Stimulated activated CD8-positive, alpha-beta memory T cell treated with anti-CD3 and anti-CD28 coated beads, Interleukin-4, amount 100 ng/mL, for 4 hours (primary cell): ENCODE measurements around the gene ARHGEF10L.

Experiments
- DNase-seq, 2 donors: peaks; one replicate each; pipeline ENCODE4 v3.0.0-alpha.2; 2020; ENCODE audit warnings: low read depth in 2 of 2, low spot score in 1 of 2

ARHGEF10L gene

DNA sequence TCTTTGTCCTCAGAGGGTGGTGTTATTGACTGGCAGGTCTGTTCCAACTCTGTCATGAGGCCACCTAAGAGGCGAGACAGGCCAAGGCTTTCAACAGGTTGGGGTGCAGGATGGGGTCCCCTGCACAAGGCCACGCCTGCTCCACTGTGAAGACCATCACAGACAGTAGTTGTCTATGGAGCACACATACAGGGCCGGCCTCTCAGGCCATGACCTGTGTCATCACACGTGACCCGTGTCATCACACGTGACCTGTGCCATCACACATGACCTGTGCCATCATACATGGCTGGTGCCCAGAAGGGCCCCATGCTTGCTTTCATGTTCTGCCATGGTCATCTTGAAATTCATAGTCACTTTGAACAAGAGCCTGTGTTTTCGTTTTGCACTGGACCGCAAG lies 91.9 kb downstream of the ARHGEF10L start:
- DNase-seq, result no peak

DNA sequence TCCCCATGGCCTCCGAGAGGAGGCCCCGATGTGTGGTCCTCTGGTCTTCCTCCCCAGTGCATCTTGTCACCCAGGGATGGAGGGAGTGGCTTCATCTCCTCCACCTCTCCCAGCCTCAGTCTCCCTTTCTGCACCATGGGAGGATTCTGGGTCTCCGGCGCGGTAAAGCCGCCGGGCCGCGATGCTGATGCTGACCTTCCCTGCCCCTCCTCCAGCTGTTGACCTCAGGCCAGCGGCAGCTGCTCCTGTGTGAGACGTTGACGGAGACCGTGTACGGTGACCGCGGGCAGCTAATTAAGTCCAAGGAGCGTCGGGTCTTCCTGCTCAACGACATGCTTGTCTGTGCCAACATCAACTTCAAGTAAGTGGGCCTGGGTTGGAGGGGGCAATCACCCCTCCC lies 92.6 kb downstream of the ARHGEF10L start:
- no peak for DNase-seq

DNA sequence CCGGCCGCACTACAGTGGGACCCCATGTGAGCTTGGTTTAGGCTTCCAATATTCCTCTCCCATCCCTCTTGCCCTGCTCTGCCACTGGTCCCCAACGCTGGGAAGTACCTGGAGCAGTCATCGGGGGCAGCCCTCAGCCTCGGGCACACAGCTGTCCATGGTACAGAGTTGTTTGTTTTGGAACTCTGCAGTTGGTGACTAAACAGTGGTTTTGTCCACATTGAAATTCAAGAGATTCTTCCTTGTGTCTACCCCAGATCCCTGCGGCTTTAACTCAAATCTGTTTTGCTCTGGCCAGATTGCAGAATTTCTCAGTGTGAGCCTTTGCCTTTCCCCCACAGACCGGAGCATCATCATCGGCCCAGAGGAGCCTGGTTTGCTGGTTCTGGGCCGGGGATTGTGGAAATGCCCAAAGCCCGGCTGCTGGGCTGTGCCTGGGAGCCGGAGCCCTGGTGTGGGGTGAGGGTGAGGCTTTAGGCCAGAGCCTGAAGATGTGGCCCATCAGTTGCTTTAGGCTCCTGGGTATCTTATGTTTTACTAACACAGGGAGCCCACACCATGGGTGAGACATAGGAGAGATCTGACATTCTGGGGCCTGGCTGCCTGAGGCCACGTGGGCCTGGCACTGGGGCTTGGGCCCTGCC lies 93.2 kb downstream of the ARHGEF10L start:
- DNase-seq, result no peak

DNA sequence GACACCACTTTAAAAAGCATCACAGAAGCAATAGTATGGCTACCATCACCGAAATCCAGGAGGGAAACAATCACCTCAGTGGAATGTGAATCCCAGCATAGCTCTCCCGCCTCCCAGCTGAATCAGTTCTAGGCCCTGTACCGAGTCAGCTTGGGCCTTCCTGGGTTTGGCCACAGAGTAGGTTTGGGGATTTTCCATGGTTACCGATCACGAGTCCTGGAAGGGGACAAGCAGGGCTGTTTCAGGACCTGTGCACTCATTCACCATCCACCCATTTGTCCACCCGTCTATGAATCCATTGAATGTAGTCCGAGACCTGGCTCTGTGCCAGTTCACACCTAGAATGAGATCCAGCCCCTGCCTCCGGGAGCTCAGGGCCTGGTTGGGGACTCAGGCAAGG lies 94.2 kb downstream of the ARHGEF10L start:
- no peak for DNase-seq

DNA sequence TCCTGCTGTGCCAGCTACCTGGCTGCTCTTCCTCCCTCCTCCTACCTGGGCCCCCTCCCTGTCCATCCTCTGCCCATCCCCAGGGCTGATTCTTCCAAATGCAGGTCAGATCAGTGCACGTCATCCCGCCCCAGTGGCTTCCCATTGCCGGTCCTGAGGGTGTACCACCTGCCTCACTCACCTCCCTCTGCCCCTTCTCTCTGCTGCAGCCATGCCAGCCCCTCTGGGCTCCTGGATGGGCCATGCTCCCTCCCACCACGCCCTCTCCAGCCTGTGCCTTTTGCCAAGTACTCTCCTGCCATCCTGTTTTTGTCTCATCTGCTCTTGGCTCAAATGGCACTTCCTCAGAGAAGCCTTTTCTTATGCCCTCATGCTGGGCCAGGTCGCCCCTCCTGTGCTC lies 95.8 kb downstream of the ARHGEF10L start:
- no peak for DNase-seq

DNA sequence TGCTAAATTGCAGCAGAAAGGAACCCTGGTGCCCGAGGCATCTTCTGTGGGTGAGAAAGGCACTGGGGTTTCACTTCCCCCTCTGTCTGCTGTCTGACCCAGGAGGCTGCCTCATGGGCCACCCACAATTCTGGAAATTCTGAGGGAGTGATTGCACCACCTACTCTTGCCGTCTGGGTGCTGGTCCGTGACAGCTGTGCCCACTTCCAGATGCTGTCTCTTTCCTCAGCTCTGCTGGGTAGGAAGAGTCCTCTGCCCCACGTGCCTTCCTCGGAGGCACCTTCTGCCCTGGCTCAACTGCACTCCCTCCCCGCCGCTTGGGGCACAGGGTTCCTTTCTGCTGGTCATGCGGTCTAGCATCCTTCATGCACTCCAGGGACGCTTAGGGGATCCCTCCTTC lies 96.3 kb downstream of the ARHGEF10L start:
- DNase-seq, result no peak

DNA sequence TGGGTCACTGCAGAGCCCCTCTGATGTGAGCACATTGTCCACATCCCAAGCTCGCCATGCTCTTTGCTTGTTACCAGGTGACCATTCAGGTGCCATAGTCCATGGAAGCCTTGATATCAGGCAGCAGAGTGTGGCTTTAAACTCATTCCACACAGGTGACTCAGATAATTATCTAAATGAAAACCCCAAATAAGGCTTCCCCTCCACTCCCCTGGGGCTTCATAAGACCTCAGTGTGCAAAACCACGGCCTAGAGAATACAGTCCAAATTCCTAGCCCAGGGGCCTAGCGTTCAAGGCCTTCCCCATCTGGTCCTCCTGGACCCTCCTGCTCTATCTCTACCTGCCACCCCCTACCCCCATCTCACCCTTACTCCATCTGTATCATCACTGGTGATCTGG lies 97.1 kb downstream of the ARHGEF10L start:
- no peak for DNase-seq

DNA sequence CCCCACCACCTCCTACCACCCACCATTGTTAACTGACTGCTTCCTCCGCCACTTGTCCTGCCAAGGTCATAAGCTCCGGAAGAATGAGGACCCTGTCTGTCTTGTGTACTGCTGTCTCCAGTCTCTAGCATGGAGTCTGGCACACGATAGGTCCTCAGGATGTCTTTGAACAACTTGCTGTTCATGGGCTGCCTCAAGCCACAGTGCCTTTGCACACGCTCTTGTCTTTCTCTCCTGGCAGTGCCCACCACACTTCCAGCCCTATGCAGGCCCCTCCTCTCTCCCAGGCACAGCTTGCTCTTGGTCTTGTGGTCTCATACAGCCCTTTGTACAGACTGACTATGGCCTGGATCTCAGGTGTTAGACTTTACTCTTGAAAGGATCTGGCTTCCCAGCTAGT lies 97.6 kb downstream of the ARHGEF10L start:
- no peak for DNase-seq

DNA sequence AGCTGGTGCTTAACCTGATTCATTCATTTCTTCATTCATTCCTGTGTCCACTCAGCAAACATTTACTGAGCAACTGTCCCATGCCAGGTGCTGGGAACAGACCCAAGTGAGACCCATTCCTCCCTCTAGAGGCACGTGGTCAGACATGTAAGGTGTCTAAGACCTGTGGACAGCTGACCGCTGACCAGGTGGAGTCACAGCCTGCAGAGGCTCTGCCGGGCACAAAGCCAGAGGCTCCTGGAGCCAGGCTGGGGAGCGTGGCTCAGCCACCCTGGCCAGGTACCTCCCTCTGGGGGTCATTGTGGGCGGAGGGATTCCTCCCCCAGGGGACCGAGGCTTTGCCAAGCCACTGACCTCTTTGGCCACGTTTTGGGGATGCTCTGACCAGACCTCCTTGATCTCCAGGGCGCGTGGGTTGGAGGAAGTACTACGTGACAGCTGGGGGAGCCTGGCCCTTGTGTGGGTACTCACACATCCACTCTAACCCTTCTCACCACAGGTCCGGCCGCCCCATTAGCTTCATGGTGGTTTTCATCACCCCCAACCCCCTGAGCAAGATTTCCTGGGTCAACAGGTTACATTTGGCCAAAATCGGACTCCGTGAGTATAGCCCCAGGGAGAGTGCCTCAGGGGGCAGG lies 100.3 kb downstream of the ARHGEF10L start:
- no peak for DNase-seq

DNA sequence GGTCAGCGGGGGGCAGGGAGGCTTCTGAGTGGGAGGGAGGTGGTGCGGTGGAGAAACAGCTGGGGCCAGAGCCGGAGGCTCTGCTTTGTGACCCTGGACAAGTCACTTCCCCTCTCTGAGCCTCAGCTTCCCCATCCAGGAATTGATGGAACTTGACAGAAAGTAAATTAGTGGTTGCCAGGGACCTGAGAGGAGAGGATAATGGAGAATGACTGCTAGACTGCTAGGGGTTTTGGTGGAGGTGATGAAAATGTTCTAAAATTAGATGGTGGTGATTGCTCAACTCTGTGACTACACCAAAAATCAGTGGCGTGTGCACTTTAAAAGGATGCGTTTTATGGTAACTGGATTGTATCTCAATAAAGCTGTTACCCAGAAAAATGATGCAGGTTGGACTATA lies 100.9 kb downstream of the ARHGEF10L start:
- no peak for DNase-seq

DNA sequence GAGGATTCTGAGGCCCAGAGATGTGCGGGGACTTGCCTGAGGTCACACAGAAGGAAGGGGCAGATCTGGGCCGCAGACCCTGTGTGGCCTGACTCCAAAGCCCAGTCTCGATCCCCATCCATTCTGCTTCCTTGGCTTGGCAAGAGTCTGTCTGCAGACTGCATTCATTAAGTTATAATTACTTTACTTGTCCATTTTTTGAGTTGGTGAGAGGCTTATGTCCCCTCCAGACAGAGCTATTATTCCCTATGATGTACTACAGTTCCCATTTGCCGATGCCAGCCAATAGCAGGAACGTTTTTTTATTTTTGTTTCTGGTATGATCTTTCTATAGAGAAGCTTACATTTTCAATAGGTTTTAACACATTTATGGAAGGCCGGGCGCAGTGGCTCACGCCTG lies 101.5 kb downstream of the ARHGEF10L start:
- no peak for DNase-seq

DNA sequence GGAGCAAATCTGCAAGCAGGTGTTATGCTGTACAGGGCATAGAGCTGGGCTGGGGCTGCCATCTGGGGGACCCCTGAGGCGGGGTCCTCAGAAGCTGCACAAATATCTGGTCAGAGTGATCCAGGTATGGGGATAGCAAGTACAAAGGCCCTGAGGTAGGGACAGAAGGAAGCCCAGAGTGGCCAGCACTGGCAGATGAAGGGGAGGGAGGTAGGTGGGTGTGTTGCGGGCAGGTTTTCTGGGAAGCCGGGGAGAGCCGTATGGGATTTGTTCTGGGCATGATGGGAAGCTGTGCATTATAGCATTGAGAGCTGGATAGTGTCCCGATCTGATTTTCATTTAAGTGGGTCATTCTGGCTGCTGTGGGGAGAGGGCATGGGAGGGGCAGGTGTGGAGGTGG lies 102.7 kb downstream of the ARHGEF10L start:
- no peak for DNase-seq

DNA sequence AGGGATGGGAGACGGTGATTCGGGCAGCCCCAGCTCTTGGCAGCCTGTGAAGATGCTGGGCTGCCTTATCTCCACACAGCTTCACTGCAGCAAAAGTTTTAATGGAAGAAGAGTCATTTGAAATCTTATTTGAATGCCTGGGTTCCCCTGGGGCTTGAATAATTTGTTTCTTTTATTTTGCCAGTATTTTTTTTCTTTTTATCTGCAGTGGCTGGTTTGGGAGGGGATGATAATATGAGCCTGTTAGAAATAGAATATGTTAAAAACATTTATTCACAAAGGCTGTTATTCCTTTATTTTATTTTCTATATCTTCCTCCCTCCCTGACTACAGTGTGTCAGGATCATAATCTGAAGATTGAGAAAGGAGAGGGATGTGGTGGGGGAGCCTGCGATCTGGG lies 103.4 kb downstream of the ARHGEF10L start:
- DNase-seq, result no peak

DNA sequence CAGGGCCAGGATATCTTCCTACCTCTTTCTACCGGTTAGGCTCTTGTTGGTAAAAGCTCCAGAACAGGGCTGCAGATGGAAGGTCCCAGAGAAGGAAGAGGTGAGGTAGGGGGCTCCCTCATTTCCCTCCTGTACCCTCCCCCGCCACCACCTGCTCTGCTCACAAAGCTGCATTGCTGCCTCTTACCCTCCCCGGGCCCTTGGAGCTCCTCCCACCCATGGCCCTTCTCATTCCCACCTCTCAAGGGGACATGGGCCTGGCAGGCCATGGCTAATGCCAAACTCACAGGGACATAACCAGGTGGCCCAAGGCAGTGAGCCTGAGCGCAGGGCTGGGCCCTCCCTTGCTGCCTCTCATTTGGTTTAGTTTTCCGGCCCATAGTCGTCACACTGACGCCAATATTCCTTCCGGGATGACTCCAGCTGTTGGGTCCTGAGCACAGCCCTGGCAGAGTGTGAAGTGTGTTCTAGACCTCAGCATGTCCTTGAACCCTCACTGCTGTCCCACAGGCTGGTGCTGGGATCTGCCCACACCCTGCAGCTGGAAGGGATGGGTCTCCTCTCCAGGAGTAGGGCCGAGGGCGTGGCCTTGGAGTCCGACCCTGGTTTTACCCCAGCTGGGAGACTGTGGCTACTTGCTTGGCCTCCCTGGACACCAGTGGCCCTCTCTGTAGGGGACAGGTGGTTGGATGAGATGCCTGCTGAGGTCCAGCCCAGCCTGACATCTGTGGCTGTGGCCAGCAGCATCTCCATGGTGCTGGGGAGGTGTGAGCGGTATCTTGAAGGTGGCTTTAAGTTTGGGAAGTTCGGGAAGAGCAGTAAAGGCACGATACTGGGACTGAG lies 104.6 kb downstream of the ARHGEF10L start:
- no peak for DNase-seq

DNA sequence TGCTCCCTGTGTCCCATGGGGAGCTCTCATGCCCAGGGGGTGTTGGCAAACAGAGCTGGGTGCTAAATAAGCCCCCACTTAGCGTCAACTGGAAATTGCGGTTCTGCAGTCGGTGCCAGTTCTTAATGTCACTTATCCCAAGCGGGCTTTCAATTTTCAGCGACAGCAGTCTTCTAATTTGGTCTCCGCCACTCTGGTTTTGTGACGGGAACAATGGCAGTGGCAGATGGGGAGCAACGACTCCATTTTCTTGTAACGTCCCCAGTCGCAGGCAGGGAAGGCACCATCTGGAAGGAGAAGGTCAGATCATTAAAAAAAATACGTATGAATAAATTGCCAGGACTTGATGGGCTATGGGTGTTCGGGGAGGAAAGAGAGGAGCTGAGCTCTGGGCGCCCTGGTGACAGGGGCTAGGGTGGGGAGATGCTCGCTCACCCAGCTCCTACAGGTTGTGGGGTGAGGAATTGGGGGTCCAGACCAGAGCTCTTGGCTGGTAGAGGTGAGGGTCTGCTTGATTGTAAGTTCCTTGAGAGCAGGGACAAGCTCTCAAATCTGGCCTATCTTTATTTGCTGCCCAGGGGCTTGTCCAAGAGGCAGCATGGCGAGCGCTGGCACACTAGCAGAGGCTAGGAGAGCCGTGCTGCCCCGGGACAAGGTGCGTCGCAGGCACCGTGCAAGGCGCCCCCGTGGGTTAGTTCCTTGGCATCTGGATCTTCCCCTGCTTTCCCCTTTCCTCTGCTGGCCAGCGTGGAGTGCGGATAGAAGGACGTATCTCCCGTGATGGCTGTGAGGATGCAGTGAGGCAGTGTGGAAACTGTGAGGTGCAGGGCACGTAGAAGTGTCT lies 105.8 kb downstream of the ARHGEF10L start:
- DNase-seq, result no peak

DNA sequence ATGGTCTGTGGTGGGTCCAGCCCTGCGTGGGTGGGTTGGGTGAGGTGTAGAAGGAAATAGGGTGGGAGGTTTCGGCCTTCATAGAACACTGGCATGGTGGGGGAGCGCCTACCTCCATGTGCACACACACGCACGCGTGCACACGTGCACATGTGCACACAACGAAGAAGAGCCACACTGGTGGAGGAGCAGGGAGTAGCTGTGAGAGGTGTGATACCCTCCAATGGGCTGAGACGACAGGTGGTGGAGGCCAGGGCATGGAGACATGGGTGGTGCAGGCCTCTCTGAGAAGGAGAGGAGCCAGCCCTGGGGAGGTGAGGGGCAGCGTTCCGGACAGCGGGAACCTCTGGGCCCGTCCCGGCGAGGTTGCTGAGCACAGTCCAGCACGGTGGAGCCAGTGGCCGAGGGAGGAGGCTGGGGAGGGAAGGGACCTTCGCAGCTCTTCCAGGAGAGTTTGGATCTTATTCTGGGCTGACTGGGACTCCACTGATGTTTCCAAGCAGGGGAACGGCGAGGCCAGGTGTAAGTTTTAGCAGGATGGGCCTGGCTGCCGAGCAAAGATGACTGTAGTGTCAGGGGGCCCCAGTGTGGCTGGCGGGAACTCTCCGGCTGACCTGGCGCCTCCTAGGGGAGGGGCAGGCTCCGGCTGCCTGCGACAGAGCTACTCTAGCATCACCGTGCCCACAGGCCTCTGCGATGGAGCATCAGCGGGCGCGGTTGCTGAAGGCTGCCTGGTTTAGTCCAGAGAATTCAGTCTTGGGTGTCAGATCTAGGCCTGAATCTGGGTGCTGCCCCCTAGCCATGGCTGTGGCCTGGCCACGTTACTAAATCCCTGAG lies 107.2 kb downstream of the ARHGEF10L start:
- no peak for DNase-seq

DNA sequence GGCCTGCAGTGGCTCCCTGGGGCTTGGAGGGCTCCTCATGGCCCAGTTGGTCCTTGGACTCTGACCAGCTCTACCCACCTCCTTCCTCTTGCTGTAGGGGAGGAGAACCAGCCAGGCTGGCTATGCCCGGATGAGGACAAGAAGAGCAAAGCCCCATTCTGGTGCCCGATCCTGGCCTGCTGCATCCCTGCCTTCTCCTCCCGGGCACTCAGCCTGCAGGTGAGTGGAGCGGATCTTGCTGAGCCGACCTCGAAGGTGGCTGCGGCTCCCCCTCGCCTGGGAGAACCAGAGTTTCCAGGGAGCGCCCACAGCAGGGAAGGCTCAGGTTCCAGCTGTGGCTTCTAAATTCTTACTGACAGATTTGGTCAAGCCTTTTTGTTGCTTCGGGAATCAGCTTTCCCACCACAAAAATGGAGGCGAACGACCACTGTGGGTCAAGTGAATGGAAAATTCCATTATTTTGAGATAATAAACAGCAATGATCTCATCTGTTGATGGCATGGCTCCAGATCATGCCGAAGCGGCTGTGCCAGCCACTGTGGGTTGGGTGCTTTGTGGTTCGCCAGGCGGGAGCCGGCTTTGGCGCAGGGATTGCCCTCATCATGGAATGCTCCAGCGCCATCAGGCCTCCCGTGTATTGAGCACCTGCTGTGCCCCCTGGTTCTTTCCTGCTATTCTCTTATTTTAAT lies 109.1 kb downstream of the ARHGEF10L start:
- no peak for DNase-seq

DNA sequence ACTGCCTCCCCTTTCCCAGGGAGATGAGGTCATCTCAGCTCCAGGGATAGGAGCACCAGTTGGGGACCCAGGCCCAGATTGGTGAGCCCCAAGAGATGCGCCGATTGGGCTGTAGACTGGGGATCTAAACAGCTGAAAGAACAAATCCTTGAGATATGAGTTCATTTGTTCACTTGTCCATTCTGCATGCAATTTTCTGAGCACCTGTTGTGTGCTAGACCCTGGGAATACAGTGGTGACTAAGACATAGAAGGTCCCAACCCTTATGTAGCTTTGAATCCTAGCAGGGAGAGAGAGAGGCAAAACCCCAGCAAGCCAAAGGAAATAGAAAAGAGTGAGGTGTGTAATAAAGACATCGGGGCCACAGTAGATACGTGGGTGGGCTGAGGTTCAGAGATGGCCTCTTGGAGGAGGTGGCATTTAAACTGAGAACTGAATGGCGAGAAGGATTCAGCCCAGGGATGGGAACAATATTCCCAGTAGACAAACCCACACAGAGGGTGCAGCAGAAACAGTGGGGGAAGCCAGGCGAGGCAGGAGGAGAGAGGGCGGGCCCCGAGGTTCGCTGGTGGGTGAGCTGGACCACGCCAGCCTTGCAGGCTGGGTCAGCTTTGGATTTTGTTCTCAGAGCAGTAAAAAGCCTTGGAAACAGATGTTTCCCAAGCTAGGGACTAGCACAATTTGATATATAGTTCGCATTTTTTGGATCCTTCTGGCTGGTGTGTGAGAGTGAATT lies 110.0 kb downstream of the ARHGEF10L start:
- DNase-seq, result no peak

DNA sequence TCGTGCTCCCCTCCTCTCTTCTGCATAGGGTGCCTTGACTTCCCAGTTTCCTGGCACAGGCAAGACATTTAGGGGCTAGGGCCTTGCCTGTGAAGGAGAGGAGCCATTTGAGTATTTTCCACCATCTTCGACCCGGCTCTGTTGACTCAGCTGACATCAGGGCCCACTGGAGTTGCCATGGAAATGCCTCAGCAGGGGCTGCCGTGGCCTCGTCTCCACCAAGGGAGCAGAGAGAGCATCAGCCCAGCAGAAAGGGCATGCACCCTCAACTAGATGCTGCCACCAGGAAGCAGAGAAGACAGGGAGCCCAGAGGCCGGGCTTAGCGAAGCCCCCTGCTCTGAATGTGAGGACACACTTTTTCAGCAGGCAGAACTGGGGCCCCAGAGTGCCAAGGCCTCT lies 113.8 kb downstream of the ARHGEF10L start:
- no peak for DNase-seq
